HCT116 (cell line): ENCODE results near the gene GNAI2. TPM values are rescaled to one million over a fixed set of nuclear protein-coding genes. Genes with fewer than 3 reads are reported as not detected.

Experiments used
- ATAC-seq: fragments of 200-7000 bp; cut with Tn5 transposase; 2 replicates; pipeline ENCODE4 v1.9.1; 2020; ENCODE audit warnings: mild to moderate bottlenecking, moderate library complexity
- BruUV-seq: library from RNA; stranded (reverse); fragments of 400-500 nt; replicated peaks from 2 replicates; lab custom pipeline; 2021; lab: Mats Ljungman, UMichigan
- CTCF ChIA-PET: fragments of 300-600 bp; sonication (Branson Sonifier 250); formaldehyde crosslinking; loops from one replicate; lab custom pipeline; 2021; ENCODE audit warnings: antibody characterized with exemption; lab: Charles Lee
- POLR2A ChIA-PET: fragments of 300-600, 350-600 bp; sonication (Branson Sonifier 250); formaldehyde crosslinking; loops from one replicate; lab custom pipeline; 2021; ENCODE audit warnings: antibody characterized with exemption; lab: Charles Lee
- RAD21 ChIA-PET, 2 experiments: fragments of 300-600 bp; sonication (Branson Sonifier 250); formaldehyde crosslinking; loops; one replicate each; lab custom pipeline; 2023; ENCODE audit warnings: low total read pairs in 2 of 2; ENCODE audit not compliant: uncharacterized antibody in 2 of 2, unreplicated experiment in 2 of 2, low non-redundant PET in 1 of 2; lab: Charles Lee
- DNase-seq: peaks from one replicate; pipeline ENCODE4 v3.0.0-alpha.2; 2010; ENCODE audit warnings: low read depth, low spot score
- H2AFZ ChIP-seq: fragments of 200-600 bp; shearing (Covaris generic), sonication (generic); 2 replicates; pipeline ENCODE4 v1.6.1; 2017; ENCODE audit warnings: low read depth, mixed run types, mixed read lengths, antibody characterized with exemption, low read length; ENCODE audit not compliant: poor library complexity, severe bottlenecking
- H3K27ac ChIP-seq: 2 replicates; pipeline ENCODE4 v1.5.1; 2012; ENCODE audit warnings: low read depth, low read length
- H3K27me3 ChIP-seq: fragments of 200-600 bp; sonication (generic); 2 replicates; pipeline ENCODE4 v1.6.1; 2016; ENCODE audit warnings: mixed run types, low read length, mixed read lengths; ENCODE audit not compliant: insufficient read depth
- H3K36me3 ChIP-seq, 2 experiments: fragments of 200-500 bp in 1 of 2; fragments of 200-600 bp in 1 of 2; sonication (Bioruptor generic) in 1 of 2; sonication (generic) in 1 of 2; 2 replicates each; pipeline versions ENCODE4 v1.5.1 to v1.6.1; 2014 to 2016; ENCODE audit warnings: low read length in 2 of 2, inconsistent platforms in 1 of 2, mixed read lengths in 1 of 2, mixed run types in 1 of 2; ENCODE audit not compliant: insufficient read depth in 2 of 2, control insufficient read depth in 1 of 2
- H3K4me1 ChIP-seq, 2 experiments: fragments of 200-600 bp in 1 of 2; sonication (generic) in 1 of 2; 2 replicates each; pipeline versions ENCODE4 v1.5.1 to v1.6.1; 2012 to 2017; ENCODE audit warnings: low read length in 2 of 2, inconsistent platforms in 1 of 2, mild to moderate bottlenecking in 1 of 2, mixed read lengths in 1 of 2, mixed run types in 1 of 2, moderate library complexity in 1 of 2; ENCODE audit not compliant: insufficient read depth in 2 of 2, control insufficient read depth in 1 of 2
- H3K4me2 ChIP-seq: fragments of 200-600 bp; sonication (generic); 2 replicates; pipeline ENCODE4 v1.6.1; 2017; ENCODE audit warnings: mixed run types, low read length, mixed read lengths
- H3K4me3 ChIP-seq, 2 experiments: fragments of 200-600 bp in 1 of 2; sonication (generic) in 1 of 2; replicated peaks in 1 of 2; 2 replicates each; pipeline ENCODE4 v1.5.1; 2011 to 2016; ENCODE audit warnings: low read length in 2 of 2, control low read depth in 1 of 2, low read depth in 1 of 2, mild to moderate bottlenecking in 1 of 2, mixed read lengths in 1 of 2, mixed run types in 1 of 2
- H3K79me2 ChIP-seq: fragments of 200-600 bp; sonication (generic); 2 replicates; pipeline ENCODE4 v1.6.1; 2017; ENCODE audit warnings: mild to moderate bottlenecking, mixed run types, low read length, moderate library complexity, mixed read lengths; ENCODE audit not compliant: insufficient read depth
- H3K9ac ChIP-seq: fragments of 200-600 bp; sonication (generic); 2 replicates; pipeline ENCODE4 v1.6.1; 2016; ENCODE audit warnings: low read length, mixed read lengths
- H3K9me2 ChIP-seq: fragments of 200-600 bp; sonication (generic), shearing (Covaris generic); 2 replicates; pipeline ENCODE4 v1.6.1; 2017; ENCODE audit warnings: mixed run types, mild to moderate bottlenecking, moderate library complexity; ENCODE audit not compliant: insufficient read depth
- H3K9me3 ChIP-seq, 2 experiments: fragments of 200-500 bp in 1 of 2; fragments of 200-600 bp in 1 of 2; sonication (Bioruptor generic) in 1 of 2; sonication (generic) in 1 of 2; 2 replicates each; pipeline ENCODE4 v1.6.1; 2014 to 2017; ENCODE audit warnings: low read length in 2 of 2, mixed read lengths in 2 of 2, inconsistent platforms in 1 of 2, low read depth in 1 of 2, mild to moderate bottlenecking in 1 of 2, mixed run types in 1 of 2, moderate library complexity in 1 of 2; ENCODE audit not compliant: control insufficient read depth in 1 of 2, insufficient read depth in 1 of 2
- H4K20me1 ChIP-seq: fragments of 200-600 bp; sonication (generic), shearing (Covaris generic); 2 replicates; pipeline ENCODE4 v1.6.1; 2017; ENCODE audit warnings: mixed run types, mild to moderate bottlenecking, moderate library complexity; ENCODE audit not compliant: insufficient read depth
- ATF3 ChIP-seq: IDR thresholded peaks from 2 replicates; pipeline ENCODE4 v1.6.1; 2012
- CBX3 ChIP-seq: IDR thresholded peaks from 2 replicates; pipeline ENCODE4 v1.6.1; 2012; ENCODE audit warnings: low read depth
- CEBPB ChIP-seq: IDR thresholded peaks from 2 replicates; pipeline ENCODE4 v1.6.1; 2012; ENCODE audit warnings: low read depth
- CTCF ChIP-seq, 3 experiments: fragments of 200-600 bp in 1 of 3; sonication (generic) in 1 of 3; IDR thresholded peaks in 2 of 3; conservative IDR thresholded peaks in 1 of 3; 2 replicates each; pipeline ENCODE4 v1.5.1; 2012 to 2017; ENCODE audit warnings: low read depth in 2 of 3, low read length in 2 of 3, antibody characterized with exemption in 1 of 3, borderline replicate concordance in 1 of 3, control low read depth in 1 of 3, mild to moderate bottlenecking in 1 of 3, mixed read lengths in 1 of 3, mixed run types in 1 of 3, moderate library complexity in 1 of 3; ENCODE audit not compliant: insufficient read depth in 1 of 3
- EGR1 ChIP-seq: IDR thresholded peaks from 2 replicates; pipeline ENCODE4 v1.6.1; 2012; ENCODE audit warnings: low read depth
- EZH2 ChIP-seq: fragments of 200-600 bp; sonication (generic); IDR thresholded peaks from 2 replicates; pipeline ENCODE4 v1.6.1; 2017; ENCODE audit warnings: antibody characterized with exemption, mixed run types
- FOSL1 ChIP-seq: IDR thresholded peaks from 2 replicates; pipeline ENCODE4 v1.6.1; 2012; ENCODE audit warnings: low read depth
- MAX ChIP-seq: IDR thresholded peaks from 2 replicates; pipeline ENCODE4 v1.6.1; 2012
- POLR2AphosphoS5 ChIP-seq: IDR thresholded peaks from 2 replicates; pipeline ENCODE4 v1.6.1; 2011; ENCODE audit warnings: mild to moderate bottlenecking, low read depth, low read length, moderate library complexity
- REST ChIP-seq: IDR thresholded peaks from 2 replicates; pipeline ENCODE4 v1.6.1; 2012; ENCODE audit warnings: low read depth
- SRF ChIP-seq: IDR thresholded peaks from 2 replicates; pipeline ENCODE4 v1.6.1; 2012; ENCODE audit warnings: low read depth
- TCF7L2 ChIP-seq: IDR thresholded peaks from 2 replicates; pipeline ENCODE4 v1.7.0; 2011; ENCODE audit warnings: borderline replicate concordance, inconsistent platforms; ENCODE audit not compliant: insufficient read depth, insufficient read length; ENCODE audit errors: extremely low read depth
- ZBTB33 ChIP-seq: IDR thresholded peaks from 2 replicates; pipeline ENCODE4 v1.6.1; 2011; ENCODE audit warnings: mild to moderate bottlenecking, low read length, moderate library complexity; ENCODE audit not compliant: insufficient replicate concordance; ENCODE audit errors: extremely low read depth
- ZNF274 ChIP-seq: fragments of 200-500 bp; sonication (Bioruptor generic); IDR thresholded peaks from 2 replicates; pipeline ENCODE4 v1.6.1; 2014; ENCODE audit warnings: mild to moderate bottlenecking, low read depth, low read length, inconsistent platforms
- intact Hi-C: fragments of 100-400 bp; cut with micrococcal nuclease; formaldehyde crosslinking; loops from 2 replicates; pipeline ENCODE4 v1.10.0; 2022
- total RNA-seq: library from RNA; stranded (reverse); gene quantifications from one replicate; pipeline ENCODE4 v1.2.1, GENCODE V29; 2021; ENCODE audit not compliant: unreplicated experiment

Gene GNAI2
- total RNA-seq, 1 experiment from 2014 or later = 170 TPM

- no TSS peak for BruUV-seq
- H3K36me3 ChIP-seq = no peaks in the 10 kb centered on the region
- H3K9me3 ChIP-seq = no peaks in the 10 kb centered on the region
- H3K4me3 ChIP-seq = no peak overlapping the region
- H3K27ac ChIP-seq = no peak overlapping the region
- no peak overlapping the region for H3K4me2 ChIP-seq
- no peaks in the 10 kb centered on the region for H4K20me1 ChIP-seq
- DNase-seq (no peak), ATAC-seq (no peak)
- TF ChIP-seq POLR2AphosphoS5 = no peak
- no peak for TF ChIP-seq ZBTB33
- TF ChIP-seq TCF7L2 = no peak
- TF ChIP-seq MAX = no peak
- no peak for TF ChIP-seq CBX3
- TF ChIP-seq CTCF (IDR thresholded peaks at IDR 0.05 in 2 of 3, conservative IDR thresholded peaks at IDR 0.05 in 1 of 3; ENCODE audit: borderline replicate concordance in 1 of 3, insufficient read depth in 1 of 3, low read depth in 2 of 3, low read length in 2 of 3) = no peak
- no peak for TF ChIP-seq ZNF274
- no peak for TF ChIP-seq EZH2
- no peak for TF ChIP-seq EGR1
- TF ChIP-seq REST = no peak
- no peak for TF ChIP-seq ATF3
- TF ChIP-seq FOSL1 = no peak
- no peak for TF ChIP-seq SRF
- TF ChIP-seq CEBPB = no peak
- H3K79me2 ChIP-seq = no peaks in the 10 kb centered on the region
- RAD21 ChIA-PET = interaction anchor here in 1 of 2 experiments (0.7 kb wide), 1 partner anchor 14 kb away, joined by 3 read pairs; no protein-coding TSS in a partner anchor
- H3K27me3 ChIP-seq = no peaks in the 10 kb centered on the region
- intact Hi-C loops = no loop called here
- POLR2A ChIA-PET = interaction anchor here (0.9 to 1.3 kb wide), 2 partner anchors 29 to 80 kb away, joined by 3 read pairs; no protein-coding TSS in a partner anchor
- H3K9ac ChIP-seq = no peak overlapping the region
- CTCF ChIA-PET = interaction anchor here (0.6 to 2.4 kb wide), 5 partner anchors 9 to 81 kb away, joined by 3 to 9 read pairs (median 5); partner anchors contain the start of gene IFRD2
- H3K4me1 ChIP-seq = peaks cover 29 to 40% of the 10 kb centered on the region in 2 experiments
- no peaks in the 10 kb centered on the region for H3K9me2 ChIP-seq
- H2AFZ ChIP-seq = no peak overlapping the region
Measured at GRCh38 chr3:50275141-50275995, 39.4 kb downstream of the GNAI2 start.
